Stomach (tissue), 9 donors: ENCODE data around the gene KRAS. TPM values are rescaled to one million over a fixed set of nuclear protein-coding genes. Genes with fewer than 3 reads are reported as not detected.

Experiments
- DNase-seq, 2 donors: peaks; one replicate each; pipeline versions ENCODE4 v3.0.0 to v3.0.0-alpha.2; 2013 to 2019
- H3K27ac ChIP-seq, 5 donors: fragments of 200-600 bp in 4 of 5; sonication (generic) in 4 of 5; one replicate each; pipeline ENCODE4 v1.5.1; 2013 to 2019; ENCODE audit warnings: mild to moderate bottlenecking in 1 of 5, moderate library complexity in 1 of 5
- H3K27me3 ChIP-seq, 3 donors: fragments of 200-600 bp; sonication (generic); one replicate each; pipeline ENCODE4 v1.5.1; 2017 to 2019; ENCODE audit warnings: mixed run types in 1 of 3
- H3K36me3 ChIP-seq, 4 donors: fragments of 200-600 bp; sonication (generic); 1 replicate in 3 of 4; 2 replicates in 1 of 4; pipeline ENCODE4 v1.5.1; 2016 to 2019
- H3K4me1 ChIP-seq, 4 donors: fragments of 200-600 bp; sonication (generic); one replicate each; pipeline ENCODE4 v1.5.1; 2016 to 2019
- H3K4me3 ChIP-seq, 4 donors: fragments of 200-600 bp; sonication (generic) in 3 of 4; one replicate each; pipeline ENCODE4 v1.5.1; 2016 to 2019; ENCODE audit warnings: mild to moderate bottlenecking in 1 of 4
- H3K9me3 ChIP-seq, 4 donors: fragments of 200-600 bp; sonication (generic); one replicate each; pipeline ENCODE4 v1.5.1; 2016 to 2019
- EP300 ChIP-seq: sonication (generic); formaldehyde crosslinking; IDR thresholded peaks from one replicate; pipeline ENCODE4 v1.6.1; 2017; ENCODE audit warnings: antibody characterized with exemption
- POLR2A ChIP-seq, 4 donors: fragments of 450-650 bp; IDR thresholded peaks; one replicate each; pipeline ENCODE4 v1.6.1; 2016; ENCODE audit warnings: antibody characterized with exemption in 4 of 4, control low read depth in 2 of 4, mild to moderate bottlenecking in 1 of 4, moderate library complexity in 1 of 4
- POLR2AphosphoS5 ChIP-seq, 3 donors: sonication (generic); formaldehyde crosslinking; IDR thresholded peaks; one replicate each; pipeline ENCODE4 v1.6.1; 2016; ENCODE audit warnings: antibody characterized with exemption in 3 of 3
- WGBS, 5 donors: extraction: QIAGEN DNeasy Blood & Tissue Kit in 3 of 5; methylation state at CpG; one replicate each; pipeline versions ENCODE4 v1.1.5 to v1.1.7; 2013 to 2018; 5-methylcytosine and 5-hydroxymethylcytosine counted together
- intact Hi-C: fragments of 100-400 bp; cut with DNase I; formaldehyde crosslinking; loops from one replicate; pipeline ENCODE4 v1.15.1; 2023; ENCODE audit warnings: low total_unique reads
- polyA plus RNA-seq, 3 donors: library from polyadenylated mRNA; stranded (reverse); fragments of 200-250 nt; gene quantifications; one replicate each; pipeline ENCODE4 v1.2.3, GENCODE V29; 2013
- total RNA-seq, 5 donors: library from RNA; depleted of rRNA; stranded (reverse); fragments of >200 nt; gene quantifications; one replicate each; pipeline versions ENCODE4 v1.1.0 to v1.2.3, GENCODE V29; 2014 to 2016
- TF ChIP-seq, protein P1 (sequence below), 7 experiments: fragments of 450-650 bp in 4 of 7; fragments of 200-600 bp in 3 of 7; sonication (generic) in 3 of 7; IDR thresholded peaks; one replicate each; pipeline ENCODE4 v1.5.1; 2016 to 2019; ENCODE audit warnings: antibody characterized with exemption in 7 of 7, control low read depth in 2 of 7, mild to moderate bottlenecking in 1 of 7
- donor health status: healthy with polysubstance abuse.
- donor health status: Bipolar disorder and iron deficiency.
- donor health status: healthy.

The KRAS gene
- total and polyA plus RNA-seq, 8 donors, result 6.6 to 75.3 (median 17.6) TPM

DNA sequence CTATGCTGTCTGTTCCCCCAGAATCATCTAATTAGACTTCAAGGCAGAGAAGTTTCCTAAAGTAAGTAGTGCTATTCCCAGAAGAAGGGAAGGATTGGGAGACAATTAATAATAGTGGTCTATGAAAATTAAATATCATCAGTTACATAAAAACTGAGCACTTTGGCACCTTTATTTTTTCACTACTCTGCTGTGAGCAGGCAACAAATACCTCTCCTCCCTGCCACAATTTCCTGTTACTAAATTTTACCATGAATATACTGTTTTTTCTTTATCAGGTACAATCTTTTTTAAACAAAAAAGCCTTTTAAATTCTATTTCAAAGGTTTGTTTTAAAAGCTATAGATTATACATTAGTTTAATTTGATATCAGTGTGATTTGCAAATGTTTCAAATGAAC, 29.4 kb upstream of the KRAS start:
- Histone ChIP-seq H3K36me3 (no peaks in the 10 kb centered on the region), H3K4me1 (peaks cover 4 to 29% (median 16%) of the 10 kb centered on the region in 4 donors), H3K4me3 (no peak overlapping the region), H3K9me3 (no peaks in the 10 kb centered on the region), H3K27me3 (no peaks in the 10 kb centered on the region), H3K27ac (no peak overlapping the region)
- no peak for DNase-seq
- intact Hi-C loops, result no loop called here
- TF ChIP-seq EP300 (no peak), POLR2AphosphoS5 (IDR thresholded peaks at IDR 0.05) (no peak), POLR2A (IDR thresholded peaks at IDR 0.05) (no peak)
- TF ChIP-seq, protein P1, sequence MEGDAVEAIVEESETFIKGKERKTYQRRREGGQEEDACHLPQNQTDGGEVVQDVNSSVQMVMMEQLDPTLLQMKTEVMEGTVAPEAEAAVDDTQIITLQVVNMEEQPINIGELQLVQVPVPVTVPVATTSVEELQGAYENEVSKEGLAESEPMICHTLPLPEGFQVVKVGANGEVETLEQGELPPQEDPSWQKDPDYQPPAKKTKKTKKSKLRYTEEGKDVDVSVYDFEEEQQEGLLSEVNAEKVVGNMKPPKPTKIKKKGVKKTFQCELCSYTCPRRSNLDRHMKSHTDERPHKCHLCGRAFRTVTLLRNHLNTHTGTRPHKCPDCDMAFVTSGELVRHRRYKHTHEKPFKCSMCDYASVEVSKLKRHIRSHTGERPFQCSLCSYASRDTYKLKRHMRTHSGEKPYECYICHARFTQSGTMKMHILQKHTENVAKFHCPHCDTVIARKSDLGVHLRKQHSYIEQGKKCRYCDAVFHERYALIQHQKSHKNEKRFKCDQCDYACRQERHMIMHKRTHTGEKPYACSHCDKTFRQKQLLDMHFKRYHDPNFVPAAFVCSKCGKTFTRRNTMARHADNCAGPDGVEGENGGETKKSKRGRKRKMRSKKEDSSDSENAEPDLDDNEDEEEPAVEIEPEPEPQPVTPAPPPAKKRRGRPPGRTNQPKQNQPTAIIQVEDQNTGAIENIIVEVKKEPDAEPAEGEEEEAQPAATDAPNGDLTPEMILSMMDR (IDR thresholded peaks at IDR 0.05), result no peak

DNA sequence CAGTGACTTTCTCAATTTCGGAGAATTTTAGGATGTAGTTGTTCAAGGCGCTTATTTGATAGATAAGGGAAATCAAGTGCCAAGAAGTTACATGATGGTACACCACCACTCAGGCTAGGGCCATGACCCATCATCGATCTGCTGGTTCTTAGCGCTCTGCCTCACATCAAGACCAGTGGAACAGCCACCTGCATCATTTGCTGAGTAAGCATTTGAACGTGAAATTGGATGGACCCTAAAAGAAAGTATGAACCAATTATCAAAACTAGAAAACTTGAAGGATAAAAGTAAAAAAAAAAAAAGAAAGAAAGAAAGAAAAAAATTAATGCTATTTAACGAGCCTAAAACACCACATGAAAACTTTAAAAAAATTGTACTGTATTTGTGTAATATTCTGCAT, 27.5 kb upstream of the KRAS start:
- H3K9me3 ChIP-seq, result no peaks in the 10 kb centered on the region
- H3K27me3 ChIP-seq, result no peaks in the 10 kb centered on the region
- H3K27ac ChIP-seq, result no peak overlapping the region
- H3K4me3 ChIP-seq, result no peak overlapping the region
- DNase-seq, result no peak
- no peaks in the 10 kb centered on the region for H3K36me3 ChIP-seq
- TF ChIP-seq POLR2AphosphoS5 (IDR thresholded peaks at IDR 0.05) (no peak), POLR2A (IDR thresholded peaks at IDR 0.05) (no peak), EP300 (no peak)
- TF ChIP-seq, protein P1 (IDR thresholded peaks at IDR 0.05), result no peak
- H3K4me1 ChIP-seq, result peaks cover 4 to 27% (median 12%) of the 10 kb centered on the region in 4 donors
- intact Hi-C loops, result no loop called here
- 91 to 97% (median 95%) methylated on average over 6 of the region's 6 CpGs for WGBS, 5 donors

GRCh38 chr12:25276199-25276937, 25.6 kb upstream of the KRAS start:
- no peaks in the 10 kb centered on the region for H3K27me3 ChIP-seq
- intact Hi-C loops, result no loop called here
- peaks cover 4 to 15% (median 8%) of the 10 kb centered on the region in 4 donors for H3K4me1 ChIP-seq
- H3K27ac ChIP-seq, result peak overlapping the region in 2 of 5 donors; percentile 13 to 17
- TF ChIP-seq, protein P1 (IDR thresholded peaks at IDR 0.05), result no peak
- TF ChIP-seq POLR2AphosphoS5 (IDR thresholded peaks at IDR 0.05), result peak in 2 of 3 donors; percentile 41 to 59
- 54 to 68% (median 62%) methylated on average over 4 of the region's 4 CpGs for WGBS, 5 donors
- no peaks in the 10 kb centered on the region for H3K9me3 ChIP-seq
- DNase-seq, result peak; percentile 68 to 86
- H3K36me3 ChIP-seq, result no peaks in the 10 kb centered on the region
- no peak overlapping the region for H3K4me3 ChIP-seq

DNA sequence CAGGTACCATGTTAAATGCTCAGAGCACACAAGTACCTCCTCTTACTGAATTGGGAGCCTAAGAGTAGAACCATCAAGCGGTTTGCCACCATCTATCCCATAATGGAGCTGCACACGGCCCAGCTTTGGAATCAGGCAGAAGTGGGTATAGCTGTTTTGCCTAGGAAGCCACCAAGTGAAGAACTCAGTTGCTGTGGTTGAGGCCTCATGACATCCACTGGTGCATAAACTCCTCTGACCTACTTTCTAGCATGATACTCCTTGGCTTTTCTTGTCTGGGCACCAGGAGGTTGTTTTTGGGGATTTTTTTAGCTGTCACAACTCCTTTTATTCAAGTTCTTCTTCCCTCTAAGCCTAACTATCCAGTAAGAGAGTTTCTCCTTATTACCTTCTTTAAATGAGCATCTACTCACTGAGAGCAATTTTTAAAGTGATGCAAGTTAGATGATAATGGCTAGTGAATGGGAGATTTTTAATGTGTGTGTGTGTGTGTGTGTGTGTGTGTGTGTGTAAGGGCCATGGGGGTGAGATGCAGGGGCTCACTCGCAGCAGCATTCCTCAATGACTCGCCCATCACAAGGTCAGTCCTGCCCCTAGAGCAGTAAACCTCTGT, 20.9 kb upstream of the KRAS start:
- WGBS, 5 donors, result 62 to 79% (median 73%) methylated on average over 4 of the region's 4 CpGs
- peaks cover 3 to 13% (median 5%) of the 10 kb centered on the region in 4 donors for H3K4me1 ChIP-seq
- no peak overlapping the region for H3K4me3 ChIP-seq
- no peaks in the 10 kb centered on the region for H3K9me3 ChIP-seq
- no peak overlapping the region for H3K27ac ChIP-seq
- no peaks in the 10 kb centered on the region for H3K27me3 ChIP-seq
- DNase-seq, result no peak
- TF ChIP-seq EP300, result no peak
- TF ChIP-seq, protein P1 (IDR thresholded peaks at IDR 0.05), result no peak
- H3K36me3 ChIP-seq, result no peaks in the 10 kb centered on the region
- intact Hi-C loops, result no loop called here
